ENCODE results near the gene RBMS3. TPM values are rescaled to one million over a fixed set of nuclear protein-coding genes. Genes with fewer than 3 reads are reported as not detected.

RBMS3 gene
- total RNA-seq, 1 experiment from 2014 or later = 0.42 TPM

- POLR2A ChIA-PET = no interaction called here
- no peaks in the 10 kb centered on the region for H3K79me2 ChIP-seq (ENCODE audit: insufficient read depth, low read length)
These were observed 20.6 kb downstream of the RBMS3 start for GRCh38 chr3:29301332-29302019.

More at GRCh38 chr3:29301332-29302019, 20.6 kb downstream of the RBMS3 start:
- ChIA-PET RAD21 (ENCODE audit: low non-redundant PET in 1 of 2, low total read pairs in 2 of 2, uncharacterized antibody in 2 of 2, unreplicated experiment in 2 of 2) (no interaction called here), CTCF (no interaction called here)
- intact Hi-C loops (cut with micrococcal nuclease) = no loop called here
- Histone ChIP-seq H3K9me2 (ENCODE audit: insufficient read depth) (no peaks in the 10 kb centered on the region), H4K20me1 (ENCODE audit: insufficient read depth) (no peaks in the 10 kb centered on the region), H3K9ac (ENCODE audit: low read length) (no peak overlapping the region), H3K9me3 (ENCODE audit: control insufficient read depth in 1 of 2, insufficient read depth in 1 of 2, low read depth in 1 of 2, low read length in 2 of 2) (no peaks in the 10 kb centered on the region), H3K36me3 (ENCODE audit: control insufficient read depth in 1 of 2, insufficient read depth in 2 of 2, low read length in 2 of 2) (no peaks in the 10 kb centered on the region), H3K27me3 (ENCODE audit: insufficient read depth, low read length) (no peaks in the 10 kb centered on the region), H3K4me1 (ENCODE audit: control insufficient read depth in 1 of 2, insufficient read depth in 2 of 2, low read length in 2 of 2) (no peaks in the 10 kb centered on the region), H3K4me2 (ENCODE audit: low read length) (no peak overlapping the region), H2AFZ (ENCODE audit: low read depth, low read length, poor library complexity, severe bottlenecking) (no peak overlapping the region), H3K4me3 (replicated peaks in 1 of 2; ENCODE audit: low read depth in 1 of 2, low read length in 2 of 2) (no peak overlapping the region), H3K27ac (ENCODE audit: low read depth, low read length) (no peak overlapping the region)
- no TSS peak for BruUV-seq (replicated peaks)
- no peak for ATAC-seq
- no peak for DNase-seq (ENCODE audit: low read depth, low spot score)
- TF ChIP-seq CBX3 (IDR thresholded peaks at IDR 0.05; ENCODE audit: low read depth) (no peak), RAD21 (IDR thresholded peaks at IDR 0.05; ENCODE audit: low read depth) (no peak), JUND (IDR thresholded peaks at IDR 0.05) (no peak), EGR1 (IDR thresholded peaks at IDR 0.05; ENCODE audit: low read depth) (no peak), YY1 (IDR thresholded peaks at IDR 0.05; ENCODE audit: extremely low read depth, insufficient replicate concordance, low read depth, low read length) (no peak), EZH2phosphoT487 (IDR thresholded peaks at IDR 0.05; ENCODE audit: borderline replicate concordance) (no peak), EZH2 (IDR thresholded peaks at IDR 0.05) (no peak), POLR2A (IDR thresholded peaks at IDR 0.05; ENCODE audit: borderline replicate concordance, extremely low read depth, insufficient read depth, insufficient read length) (no peak), SP1 (IDR thresholded peaks at IDR 0.05; ENCODE audit: low read depth) (no peak), ZNF274 (IDR thresholded peaks at IDR 0.05; ENCODE audit: low read depth, low read length) (no peak), CEBPB (IDR thresholded peaks at IDR 0.05; ENCODE audit: low read depth) (no peak), ZFX (IDR thresholded peaks at IDR 0.05) (no peak), FOSL1 (IDR thresholded peaks at IDR 0.05; ENCODE audit: low read depth) (no peak), ELF1 (IDR thresholded peaks at IDR 0.05; ENCODE audit: borderline replicate concordance, low read depth) (no peak), SRF (IDR thresholded peaks at IDR 0.05; ENCODE audit: low read depth) (no peak), SIN3A (IDR thresholded peaks at IDR 0.05; ENCODE audit: low read depth) (no peak)
- TF ChIP-seq, protein P1, sequence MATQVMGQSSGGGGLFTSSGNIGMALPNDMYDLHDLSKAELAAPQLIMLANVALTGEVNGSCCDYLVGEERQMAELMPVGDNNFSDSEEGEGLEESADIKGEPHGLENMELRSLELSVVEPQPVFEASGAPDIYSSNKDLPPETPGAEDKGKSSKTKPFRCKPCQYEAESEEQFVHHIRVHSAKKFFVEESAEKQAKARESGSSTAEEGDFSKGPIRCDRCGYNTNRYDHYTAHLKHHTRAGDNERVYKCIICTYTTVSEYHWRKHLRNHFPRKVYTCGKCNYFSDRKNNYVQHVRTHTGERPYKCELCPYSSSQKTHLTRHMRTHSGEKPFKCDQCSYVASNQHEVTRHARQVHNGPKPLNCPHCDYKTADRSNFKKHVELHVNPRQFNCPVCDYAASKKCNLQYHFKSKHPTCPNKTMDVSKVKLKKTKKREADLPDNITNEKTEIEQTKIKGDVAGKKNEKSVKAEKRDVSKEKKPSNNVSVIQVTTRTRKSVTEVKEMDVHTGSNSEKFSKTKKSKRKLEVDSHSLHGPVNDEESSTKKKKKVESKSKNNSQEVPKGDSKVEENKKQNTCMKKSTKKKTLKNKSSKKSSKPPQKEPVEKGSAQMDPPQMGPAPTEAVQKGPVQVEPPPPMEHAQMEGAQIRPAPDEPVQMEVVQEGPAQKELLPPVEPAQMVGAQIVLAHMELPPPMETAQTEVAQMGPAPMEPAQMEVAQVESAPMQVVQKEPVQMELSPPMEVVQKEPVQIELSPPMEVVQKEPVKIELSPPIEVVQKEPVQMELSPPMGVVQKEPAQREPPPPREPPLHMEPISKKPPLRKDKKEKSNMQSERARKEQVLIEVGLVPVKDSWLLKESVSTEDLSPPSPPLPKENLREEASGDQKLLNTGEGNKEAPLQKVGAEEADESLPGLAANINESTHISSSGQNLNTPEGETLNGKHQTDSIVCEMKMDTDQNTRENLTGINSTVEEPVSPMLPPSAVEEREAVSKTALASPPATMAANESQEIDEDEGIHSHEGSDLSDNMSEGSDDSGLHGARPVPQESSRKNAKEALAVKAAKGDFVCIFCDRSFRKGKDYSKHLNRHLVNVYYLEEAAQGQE (IDR thresholded peaks at IDR 0.05; ENCODE audit: low read depth) = no peak
- TF ChIP-seq, protein P2, sequence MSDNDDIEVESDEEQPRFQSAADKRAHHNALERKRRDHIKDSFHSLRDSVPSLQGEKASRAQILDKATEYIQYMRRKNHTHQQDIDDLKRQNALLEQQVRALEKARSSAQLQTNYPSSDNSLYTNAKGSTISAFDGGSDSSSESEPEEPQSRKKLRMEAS (IDR thresholded peaks at IDR 0.05) = no peak

Measured in HCT116 (cell line).